H9 (cell line): ENCODE data around the gene SIX2. TPM values are rescaled to one million over a fixed set of nuclear protein-coding genes. Genes with fewer than 3 reads are reported as not detected.

Experiments used
- DNase-seq: peaks from one replicate; pipeline ENCODE4 v3.0.0-alpha.2; 2017
- H2AFZ ChIP-seq: one replicate; pipeline ENCODE4 v1.6.1; 2013; ENCODE audit warnings: mild to moderate bottlenecking, low read length, control low read depth, moderate library complexity
- H2AK5ac ChIP-seq: 2 replicates; pipeline ENCODE4 v1.6.1; 2013; ENCODE audit warnings: low read length, control low read depth, mixed read lengths; ENCODE audit not compliant: insufficient read length
- H2BK120ac ChIP-seq: one replicate; pipeline ENCODE4 v1.6.1; 2013; ENCODE audit warnings: low read depth, mild to moderate bottlenecking, low read length, control low read depth, inconsistent platforms; ENCODE audit not compliant: poor library complexity, severe bottlenecking
- H2BK12ac ChIP-seq: 2 replicates; pipeline ENCODE4 v1.6.1; 2013; ENCODE audit warnings: low read length, control low read depth, mixed read lengths, low read depth; ENCODE audit not compliant: insufficient read length
- H2BK15ac ChIP-seq: 2 replicates; pipeline ENCODE4 v1.6.1; 2013; ENCODE audit warnings: low read depth, low read length, control low read depth
- H2BK20ac ChIP-seq: one replicate; pipeline ENCODE4 v1.6.1; 2013; ENCODE audit warnings: low read depth, mild to moderate bottlenecking, low read length, control low read depth, inconsistent platforms; ENCODE audit not compliant: poor library complexity, severe bottlenecking
- H2BK5ac ChIP-seq: 2 replicates; pipeline ENCODE4 v1.6.1; 2013; ENCODE audit warnings: low read length, control low read depth, mixed read lengths; ENCODE audit not compliant: insufficient read length
- H3K14ac ChIP-seq: 2 replicates; pipeline ENCODE4 v1.6.1; 2013; ENCODE audit warnings: low read length, control low read depth; ENCODE audit not compliant: insufficient read depth
- H3K18ac ChIP-seq: 2 replicates; pipeline ENCODE4 v1.6.1; 2013; ENCODE audit warnings: low read depth, mild to moderate bottlenecking, mixed read lengths, low read length, control low read depth; ENCODE audit not compliant: insufficient read length
- H3K23ac ChIP-seq: 2 replicates; pipeline ENCODE4 v1.6.1; 2013; ENCODE audit warnings: low read length, control low read depth, mixed read lengths, low read depth; ENCODE audit not compliant: insufficient read length
- H3K23me2 ChIP-seq: 2 replicates; pipeline ENCODE4 v1.6.1; 2013; ENCODE audit warnings: low read depth, mild to moderate bottlenecking, mixed read lengths, low read length, control low read depth; ENCODE audit not compliant: insufficient read length, poor library complexity, severe bottlenecking
- H3K27ac ChIP-seq: 2 replicates; pipeline ENCODE4 v1.5.1; 2013; ENCODE audit warnings: low read length, control low read depth, mixed read lengths, low read depth; ENCODE audit not compliant: insufficient read length
- H3K27me3 ChIP-seq: 2 replicates; pipeline ENCODE4 v1.6.1; 2013; ENCODE audit warnings: low read length, control low read depth, inconsistent platforms; ENCODE audit not compliant: insufficient read depth
- H3K4ac ChIP-seq: 2 replicates; pipeline ENCODE4 v1.6.1; 2013; ENCODE audit warnings: low read depth, mild to moderate bottlenecking, control low read depth, inconsistent platforms, low read length, moderate library complexity
- H3K4me1 ChIP-seq: 2 replicates; pipeline ENCODE4 v1.6.1; 2013; ENCODE audit warnings: low read length, control low read depth, inconsistent platforms; ENCODE audit not compliant: insufficient read depth
- H3K4me2 ChIP-seq: 2 replicates; pipeline ENCODE4 v1.6.1; 2013; ENCODE audit warnings: low read length, control low read depth, mixed read lengths; ENCODE audit not compliant: insufficient read length, insufficient read depth
- H3K56ac ChIP-seq: 2 replicates; pipeline ENCODE4 v1.6.1; 2013; ENCODE audit warnings: low read depth, mild to moderate bottlenecking, mixed read lengths, low read length, control low read depth; ENCODE audit not compliant: insufficient read length
- H3K79me1 ChIP-seq: 2 replicates; pipeline ENCODE4 v1.6.1; 2013; ENCODE audit warnings: low read depth, mild to moderate bottlenecking, moderate library complexity, low read length, control low read depth, inconsistent platforms; ENCODE audit not compliant: insufficient read depth, poor library complexity, severe bottlenecking
- H3K79me2 ChIP-seq: 2 replicates; pipeline ENCODE4 v1.6.1; 2013; ENCODE audit warnings: low read length, control low read depth, inconsistent platforms; ENCODE audit not compliant: insufficient read depth
- H3K9ac ChIP-seq: 2 replicates; pipeline ENCODE4 v1.6.1; 2013; ENCODE audit warnings: low read length, control low read depth, mixed read lengths; ENCODE audit not compliant: insufficient read length; ENCODE audit errors: extremely low read depth
- H3K9me3 ChIP-seq: one replicate; pipeline ENCODE4 v1.6.1; 2013; ENCODE audit warnings: low read depth, low read length, inconsistent platforms; ENCODE audit not compliant: control insufficient read depth
- H3T11ph ChIP-seq: one replicate; pipeline ENCODE4 v1.6.1; 2013; ENCODE audit warnings: mild to moderate bottlenecking, low read length, control low read depth, inconsistent platforms
- H4K20me1 ChIP-seq: one replicate; pipeline ENCODE4 v1.6.1; 2013; ENCODE audit not compliant: control insufficient read depth, insufficient read length, insufficient read depth
- H4K5ac ChIP-seq: 2 replicates; pipeline ENCODE4 v1.6.1; 2013; ENCODE audit warnings: low read depth, mild to moderate bottlenecking, mixed read lengths, low read length, control low read depth; ENCODE audit not compliant: insufficient read length
- H4K8ac ChIP-seq: replicated peaks from 2 replicates; pipeline ENCODE4 v1.6.1; 2013; ENCODE audit warnings: low read length, control low read depth, mixed read lengths, low read depth; ENCODE audit not compliant: insufficient read length
- H4K91ac ChIP-seq: 2 replicates; pipeline ENCODE4 v1.6.1; 2013; ENCODE audit warnings: low read depth, mild to moderate bottlenecking, moderate library complexity, mixed read lengths, low read length, control low read depth; ENCODE audit not compliant: insufficient read length
- H3K27ac Mint-ChIP-seq, 3 experiments: 2 replicates in 2 of 3; 3 replicates in 1 of 3; pipeline ENCODE4 v1.8.0; 2020 to 2021; ENCODE audit warnings: mixed read lengths in 3 of 3, mild to moderate bottlenecking in 1 of 3, moderate library complexity in 1 of 3
- H3K27me3 Mint-ChIP-seq: 2 replicates; pipeline ENCODE4 v1.8.0; 2021; ENCODE audit warnings: low read depth, mild to moderate bottlenecking, moderate library complexity, mixed read lengths
- H3K36me3 Mint-ChIP-seq, 3 experiments: 2 replicates in 2 of 3; 3 replicates in 1 of 3; pipeline ENCODE4 v1.8.0; 2020 to 2021; ENCODE audit warnings: low read depth in 3 of 3, mixed read lengths in 3 of 3; ENCODE audit not compliant: insufficient read depth in 1 of 3
- H3K4me1 Mint-ChIP-seq, 2 experiments: 2 replicates each; pipeline ENCODE4 v1.8.0; 2020; ENCODE audit warnings: mixed read lengths in 2 of 2
- H3K4me3 Mint-ChIP-seq, 2 experiments: 2 replicates in 1 of 2; 3 replicates in 1 of 2; pipeline ENCODE4 v1.8.0; 2020 to 2021; ENCODE audit warnings: mild to moderate bottlenecking in 2 of 2, mixed read lengths in 2 of 2, moderate library complexity in 1 of 2
- H3K9me3 Mint-ChIP-seq, 2 experiments: 2 replicates in 1 of 2; 3 replicates in 1 of 2; pipeline ENCODE4 v1.8.0; 2020; ENCODE audit warnings: mild to moderate bottlenecking in 2 of 2, mixed read lengths in 2 of 2, moderate library complexity in 1 of 2
- CTCF ChIP-seq: fragments of 200-600 bp; sonication (generic); conservative IDR thresholded peaks from 3 replicates; pipeline ENCODE4 v1.8.0; 2021; ENCODE audit warnings: antibody characterized with exemption, mild to moderate bottlenecking
- WGBS: extraction: QIAGEN DNeasy Blood & Tissue Kit; methylation state at CpG from one replicate; pipeline ENCODE4 v1.1.7; 2013; ENCODE audit warnings: missing lambda C conversion rate, low lambda C conversion rate, mixed read lengths; ENCODE audit not compliant: insufficient read length; ENCODE audit errors: extremely low coverage; 5-methylcytosine and 5-hydroxymethylcytosine counted together
- total RNA-seq: library from RNA; stranded (reverse); gene quantifications from 2 replicates; pipeline ENCODE4 v1.2.1, GENCODE V29; 2021

The SIX2 gene
- total RNA-seq, 1 experiment from 2014 or later = not detected

GRCh38 chr2:44972771-44973535 is 36.3 kb downstream of the SIX2 start:
- Histone ChIP-seq H2BK120ac (no peak overlapping the region), H3T11ph (no peak overlapping the region), H3K4ac (no peak overlapping the region), H3K27me3 (no peaks in the 10 kb centered on the region), H3K4me1 (no peaks in the 10 kb centered on the region; the same call in none of the 2 replicates), H2BK15ac (no peak overlapping the region), H3K79me1 (no peaks in the 10 kb centered on the region), H2AFZ (no peak overlapping the region), H3K23ac (no peak overlapping the region), H2BK5ac (no peak overlapping the region), H3K79me2 (no peaks in the 10 kb centered on the region), H3K23me2 (no peaks in the 10 kb centered on the region), H2BK20ac (no peak overlapping the region), H3K9ac (no peak overlapping the region), H4K20me1 (no peaks in the 10 kb centered on the region), H2AK5ac (no peak overlapping the region), H3K56ac (no peak overlapping the region), H3K18ac (no peak overlapping the region), H2BK12ac (no peak overlapping the region), H4K5ac (no peak overlapping the region), H3K4me2 (no peak overlapping the region), H3K27ac (no peak overlapping the region), H4K8ac (no peak overlapping the region), H3K14ac (no peak overlapping the region), H4K91ac (no peak overlapping the region), H3K9me3 (no peaks in the 10 kb centered on the region)
- H3K27me3 Mint-ChIP-seq = peaks cover 21% of the 10 kb centered on the region
- peak overlapping the region in 2 of 3 experiments; percentile 28 to 69; a peak in 4 of 7 replicates for H3K27ac Mint-ChIP-seq
- H3K4me3 Mint-ChIP-seq = peak overlapping the region; percentile 7 to 44; a peak in 2 of 5 replicates
- H3K36me3 Mint-ChIP-seq = no peaks in the 10 kb centered on the region
- H3K4me1 Mint-ChIP-seq = peaks cover 36 to 52% of the 10 kb centered on the region in 2 experiments
- TF ChIP-seq CTCF = no peak
- WGBS = no CpG with 5 or more reads among the region's 11 CpGs
- no peaks in the 10 kb centered on the region; a peak in 1 of 5 replicates for H3K9me3 Mint-ChIP-seq
- DNase-seq = no peak
